DMS 273 (cell line): ENCODE measurements around the gene MYOF.
A peak's percentile ranks its signal among the peaks of the same experiment; 100 is the strongest.
"Not testable (repeated sequence)": the region's sequence is repeated elsewhere in the genome, so short reads cannot be mapped to it uniquely, and the experiment has no call there.

Source experiments
- DNase-seq: peaks from one replicate; lab custom pipeline; 2025; ENCODE audit not compliant: unreplicated experiment; lab: John Stamatoyannopoulos, UW

Gene MYOF

GRCh38 chr10:93390306-93391090 is 91.6 kb downstream of the MYOF start:
- no peak for DNase-seq

- DNase-seq: no peak
Observed at GRCh38 chr10:93386631-93387369, 95.3 kb downstream of the MYOF start.

- no peak for DNase-seq
Observed at GRCh38 chr10:93385345-93385744, 96.8 kb downstream of the MYOF start.

- peak; percentile 12 for DNase-seq
Observed at GRCh38 chr10:93384006-93384405, 98.1 kb downstream of the MYOF start.

GRCh38 chr10:93383562-93383981 is 98.6 kb downstream of the MYOF start:
- DNase-seq: peak; percentile 6

GRCh38 chr10:93379731-93380575 is 102.2 kb downstream of the MYOF start:
- no peak for DNase-seq

- DNase-seq: no peak
Observed at GRCh38 chr10:93378997-93379730, 103.0 kb downstream of the MYOF start.

GRCh38 chr10:93378039-93378438 is 104.1 kb downstream of the MYOF start:
- no peak for DNase-seq

- peak; percentile 83 for DNase-seq
Observed at GRCh38 chr10:93376372-93377293, 105.5 kb downstream of the MYOF start.

- DNase-seq: no peak
Observed at GRCh38 chr10:93370961-93371360, 111.2 kb downstream of the MYOF start.

GRCh38 chr10:93369588-93370164 is 112.5 kb downstream of the MYOF start:
- no peak for DNase-seq

- no peak for DNase-seq
Observed at GRCh38 chr10:93368210-93368609, 113.9 kb downstream of the MYOF start.

GRCh38 chr10:93367664-93368063 is 114.5 kb downstream of the MYOF start:
- DNase-seq: no peak

- DNase-seq: no peak
Observed at GRCh38 chr10:93364966-93365365, 117.2 kb downstream of the MYOF start.

GRCh38 chr10:93363891-93364648 is 118.1 kb downstream of the MYOF start:
- DNase-seq: no peak

- not testable (repeated sequence) for DNase-seq
Observed at GRCh38 chr10:93358398-93358797, 123.7 kb downstream of the MYOF start.

- DNase-seq: peak; percentile 67
Observed at GRCh38 chr10:93357680-93358079, 124.5 kb downstream of the MYOF start.

- no peak for DNase-seq
Observed at GRCh38 chr10:93356516-93356915, 125.6 kb downstream of the MYOF start.
